Measurements from ENCODE around the gene USP43.
A peak's percentile ranks its signal among the peaks of the same experiment; 100 is the strongest.
"Not testable (repeated sequence)": the region's sequence is repeated elsewhere in the genome, so short reads cannot be mapped to it uniquely, and the experiment has no call there.

The USP43 gene

GRCh38 chr17:9643611-9644010 is 1.7 kb upstream of the USP43 start:
- Mint-ChIP-seq H3K4me1 (peaks cover 15% of the 10 kb centered on the region), H3K27me3 (peaks cover 52% of the 10 kb centered on the region), H3K4me3 (no peak overlapping the region), H3K36me3 (ENCODE audit: low read depth) (no peaks in the 10 kb centered on the region), H3K27ac (no peak overlapping the region), H3K9me3 (no peaks in the 10 kb centered on the region)
- ATAC-seq = no peak
- no peak for DNase-seq

- H3K9me3 Mint-ChIP-seq = no peaks in the 10 kb centered on the region
- H3K4me3 Mint-ChIP-seq = peak overlapping the region; percentile 62
- no peaks in the 10 kb centered on the region for H3K36me3 Mint-ChIP-seq (ENCODE audit: low read depth)
- no peak overlapping the region for H3K27ac Mint-ChIP-seq
- ATAC-seq (peak; percentile 42), DNase-seq (peak; percentile 35)
- H3K27me3 Mint-ChIP-seq = peaks cover 46% of the 10 kb centered on the region
- H3K4me1 Mint-ChIP-seq = peaks cover 15% of the 10 kb centered on the region
These were observed 681 bp downstream of the USP43 start for GRCh38 chr17:9645851-9646545.

GRCh38 chr17:9646546-9646885 is 1.2 kb downstream of the USP43 start:
- no peak for DNase-seq
- Mint-ChIP-seq H3K27ac (no peak overlapping the region), H3K4me1 (peaks cover 15% of the 10 kb centered on the region), H3K9me3 (no peaks in the 10 kb centered on the region), H3K36me3 (ENCODE audit: low read depth) (no peaks in the 10 kb centered on the region), H3K27me3 (peaks cover 50% of the 10 kb centered on the region), H3K4me3 (peak overlapping the region; percentile 62)
- no peak for ATAC-seq

GRCh38 chr17:9647014-9647413 is 1.7 kb downstream of the USP43 start:
- no peak overlapping the region for H3K27ac Mint-ChIP-seq
- no peak overlapping the region for H3K4me3 Mint-ChIP-seq
- peaks cover 50% of the 10 kb centered on the region for H3K27me3 Mint-ChIP-seq
- ATAC-seq = no peak
- H3K36me3 Mint-ChIP-seq (ENCODE audit: low read depth) = no peaks in the 10 kb centered on the region
- H3K9me3 Mint-ChIP-seq = no peaks in the 10 kb centered on the region
- H3K4me1 Mint-ChIP-seq = peaks cover 15% of the 10 kb centered on the region
- no peak for DNase-seq

GRCh38 chr17:9648521-9649110 is 3.3 kb downstream of the USP43 start:
- ATAC-seq = no peak
- Mint-ChIP-seq H3K9me3 (no peaks in the 10 kb centered on the region), H3K36me3 (ENCODE audit: low read depth) (no peaks in the 10 kb centered on the region), H3K4me1 (peaks cover 15% of the 10 kb centered on the region), H3K4me3 (no peak overlapping the region), H3K27ac (no peak overlapping the region), H3K27me3 (peaks cover 50% of the 10 kb centered on the region)
- no peak for DNase-seq

- DNase-seq (no peak), ATAC-seq (no peak)
- Mint-ChIP-seq H3K27ac (no peak overlapping the region), H3K36me3 (ENCODE audit: low read depth) (no peaks in the 10 kb centered on the region), H3K4me1 (no peaks in the 10 kb centered on the region), H3K9me3 (no peaks in the 10 kb centered on the region), H3K4me3 (no peak overlapping the region), H3K27me3 (peaks cover 2% of the 10 kb centered on the region)
These were observed 13.4 kb downstream of the USP43 start for GRCh38 chr17:9658593-9659211.

GRCh38 chr17:9661027-9661426 is 15.7 kb downstream of the USP43 start:
- no peaks in the 10 kb centered on the region for H3K36me3 Mint-ChIP-seq (ENCODE audit: low read depth)
- no peak overlapping the region for H3K27ac Mint-ChIP-seq
- no peak for ATAC-seq
- no peak for DNase-seq
- H3K4me1 Mint-ChIP-seq = peaks cover 3% of the 10 kb centered on the region
- H3K4me3 Mint-ChIP-seq = no peak overlapping the region
- no peaks in the 10 kb centered on the region for H3K27me3 Mint-ChIP-seq
- H3K9me3 Mint-ChIP-seq = no peaks in the 10 kb centered on the region

GRCh38 chr17:9663511-9663910 is 18.2 kb downstream of the USP43 start:
- not testable (repeated sequence) for H3K9me3 Mint-ChIP-seq; H3K27me3 Mint-ChIP-seq; H3K4me1 Mint-ChIP-seq; ATAC-seq; H3K27ac Mint-ChIP-seq; H3K4me3 Mint-ChIP-seq; DNase-seq; H3K36me3 Mint-ChIP-seq (ENCODE audit: low read depth)

GRCh38 chr17:9666461-9667050 is 21.2 kb downstream of the USP43 start:
- no peak for DNase-seq
- ATAC-seq = no peak
- no peak overlapping the region for H3K4me3 Mint-ChIP-seq
- H3K27ac Mint-ChIP-seq = no peak overlapping the region
- H3K9me3 Mint-ChIP-seq = no peaks in the 10 kb centered on the region
- peaks cover 9% of the 10 kb centered on the region for H3K27me3 Mint-ChIP-seq
- no peaks in the 10 kb centered on the region for H3K36me3 Mint-ChIP-seq (ENCODE audit: low read depth)
- H3K4me1 Mint-ChIP-seq = peaks cover 10% of the 10 kb centered on the region

- Mint-ChIP-seq H3K36me3 (ENCODE audit: low read depth) (no peaks in the 10 kb centered on the region), H3K9me3 (no peaks in the 10 kb centered on the region), H3K4me1 (peaks cover 10% of the 10 kb centered on the region), H3K27me3 (peaks cover 9% of the 10 kb centered on the region), H3K4me3 (no peak overlapping the region), H3K27ac (no peak overlapping the region)
- no peak for DNase-seq
- ATAC-seq = no peak
These were observed 23.2 kb downstream of the USP43 start for GRCh38 chr17:9668517-9668916.

GRCh38 chr17:9669551-9670008 is 24.3 kb downstream of the USP43 start:
- no peak for DNase-seq
- Mint-ChIP-seq H3K4me1 (peaks cover 10% of the 10 kb centered on the region), H3K27ac (no peak overlapping the region), H3K9me3 (no peaks in the 10 kb centered on the region), H3K4me3 (no peak overlapping the region), H3K36me3 (ENCODE audit: low read depth) (no peaks in the 10 kb centered on the region), H3K27me3 (peaks cover 9% of the 10 kb centered on the region)
- ATAC-seq = no peak

GRCh38 chr17:9670596-9670995 is 25.3 kb downstream of the USP43 start:
- DNase-seq (no peak), ATAC-seq (no peak)
- Mint-ChIP-seq H3K27me3 (peaks cover 9% of the 10 kb centered on the region), H3K4me1 (peaks cover 10% of the 10 kb centered on the region), H3K27ac (no peak overlapping the region), H3K36me3 (ENCODE audit: low read depth) (no peaks in the 10 kb centered on the region), H3K4me3 (no peak overlapping the region), H3K9me3 (no peaks in the 10 kb centered on the region)

- no peak overlapping the region for H3K27ac Mint-ChIP-seq
- DNase-seq (no peak), ATAC-seq (no peak)
- H3K9me3 Mint-ChIP-seq = no peaks in the 10 kb centered on the region
- no peak overlapping the region for H3K4me3 Mint-ChIP-seq
- H3K36me3 Mint-ChIP-seq (ENCODE audit: low read depth) = no peaks in the 10 kb centered on the region
- H3K27me3 Mint-ChIP-seq = peaks cover 9% of the 10 kb centered on the region
- peaks cover 5% of the 10 kb centered on the region for H3K4me1 Mint-ChIP-seq
These were observed 26.2 kb downstream of the USP43 start for GRCh38 chr17:9671559-9671958.

- ATAC-seq (no peak), DNase-seq (no peak)
- H3K27me3 Mint-ChIP-seq = peaks cover 9% of the 10 kb centered on the region
- no peaks in the 10 kb centered on the region for H3K9me3 Mint-ChIP-seq
- no peaks in the 10 kb centered on the region for H3K36me3 Mint-ChIP-seq (ENCODE audit: low read depth)
- H3K4me3 Mint-ChIP-seq = no peak overlapping the region
- H3K27ac Mint-ChIP-seq = no peak overlapping the region
- peaks cover 1% of the 10 kb centered on the region for H3K4me1 Mint-ChIP-seq
These were observed 26.9 kb downstream of the USP43 start for GRCh38 chr17:9672266-9672665.

GRCh38 chr17:9672691-9673090 is 27.4 kb downstream of the USP43 start:
- Mint-ChIP-seq H3K27ac (no peak overlapping the region), H3K36me3 (ENCODE audit: low read depth) (no peaks in the 10 kb centered on the region), H3K9me3 (no peaks in the 10 kb centered on the region), H3K4me1 (peaks cover 1% of the 10 kb centered on the region), H3K4me3 (no peak overlapping the region), H3K27me3 (peaks cover 7% of the 10 kb centered on the region)
- ATAC-seq (no peak), DNase-seq (no peak)
